GM12865 (cell line): ENCODE measurements around the gene RAB9A.
"Not testable (repeated sequence)": the region's sequence is repeated elsewhere in the genome, so short reads cannot be mapped to it uniquely, and the experiment has no call there.

Experiments used
- DNase-seq: peaks from one replicate; pipeline ENCODE4 v3.0.0; 2010; ENCODE audit warnings: low read depth
- H3K4me3 ChIP-seq: 2 replicates; pipeline ENCODE4 v1.5.1; 2011; ENCODE audit warnings: mild to moderate bottlenecking, low read depth, low read length, control low read depth
- CTCF ChIP-seq: IDR thresholded peaks from 2 replicates; pipeline ENCODE4 v1.5.1; 2011; ENCODE audit warnings: low read length, control low read depth, low read depth, inconsistent platforms; ENCODE audit not compliant: insufficient read depth; ENCODE audit errors: missing control alignments

Gene RAB9A

GRCh38 chrX:13716455-13716854 lies 27.5 kb downstream of the RAB9A start:
- TF ChIP-seq CTCF: no peak
- no peak for DNase-seq
- no peak overlapping the region for H3K4me3 ChIP-seq

GRCh38 chrX:13716905-13717304 lies 28.0 kb downstream of the RAB9A start:
- no peak overlapping the region for H3K4me3 ChIP-seq
- DNase-seq: no peak
- TF ChIP-seq CTCF: no peak

GRCh38 chrX:13717700-13718472 lies 29.0 kb downstream of the RAB9A start:
- no peak for DNase-seq
- no peak overlapping the region for H3K4me3 ChIP-seq
- TF ChIP-seq CTCF: no peak

GRCh38 chrX:13719192-13719856 lies 30.4 kb downstream of the RAB9A start:
- H3K4me3 ChIP-seq: no peak overlapping the region
- TF ChIP-seq CTCF: no peak
- no peak for DNase-seq

- TF ChIP-seq CTCF: no peak
- no peak for DNase-seq
Observed at GRCh38 chrX:13721371-13721770, 32.4 kb downstream of the RAB9A start.

GRCh38 chrX:13721819-13722519 lies 33.0 kb downstream of the RAB9A start:
- no peak overlapping the region for H3K4me3 ChIP-seq
- no peak for DNase-seq
- TF ChIP-seq CTCF: no peak

More at GRCh38 chrX:13721371-13721770, 32.4 kb downstream of the RAB9A start:
- H3K4me3 ChIP-seq: no peak overlapping the region

- not testable (repeated sequence) for H3K4me3 ChIP-seq, DNase-seq
Observed at GRCh38 chrX:13724878-13725277, 36.0 kb downstream of the RAB9A start.

- H3K4me3 ChIP-seq, DNase-seq: not testable (repeated sequence)
Observed at GRCh38 chrX:13726583-13726982, 37.7 kb downstream of the RAB9A start.

GRCh38 chrX:13730523-13730922 lies 41.6 kb downstream of the RAB9A start:
- DNase-seq: not testable (repeated sequence)

More at GRCh38 chrX:13730523-13730922, 41.6 kb downstream of the RAB9A start:
- H3K4me3 ChIP-seq: not testable (repeated sequence)
